Epithelial cell of prostate (primary cell): ENCODE results near the gene ADAR.

Experiments used
- DNase-seq: peaks from one replicate; pipeline ENCODE4 v3.0.0-alpha.2; 2011; ENCODE audit warnings: low read depth, low spot score
- H3K27ac ChIP-seq: fragments of 450-650 bp; 2 replicates; pipeline ENCODE4 v1.5.1; 2017; ENCODE audit warnings: mild to moderate bottlenecking

The ADAR gene

DNA sequence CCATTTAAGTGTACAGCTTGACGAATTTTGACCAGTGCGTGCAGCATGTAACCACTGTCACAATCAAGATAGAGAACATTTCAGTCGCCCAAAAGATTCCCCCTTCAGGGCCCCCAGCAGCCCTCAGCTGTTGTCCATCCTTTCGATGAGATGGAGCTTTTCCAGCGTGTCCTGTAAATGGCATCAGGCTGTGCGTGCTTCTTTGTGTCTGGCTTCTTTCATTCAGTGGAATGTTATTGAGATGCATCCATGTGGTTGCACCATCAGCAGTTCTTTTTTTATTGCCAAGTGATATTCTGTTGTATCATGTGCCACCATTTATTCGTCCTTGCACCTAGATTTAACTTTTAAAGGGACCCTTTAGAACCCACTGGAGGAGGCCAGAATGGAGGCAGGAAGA, 71.4 kb downstream of the ADAR start:
- no peak overlapping the region for H3K27ac ChIP-seq
- no peak for DNase-seq

DNA sequence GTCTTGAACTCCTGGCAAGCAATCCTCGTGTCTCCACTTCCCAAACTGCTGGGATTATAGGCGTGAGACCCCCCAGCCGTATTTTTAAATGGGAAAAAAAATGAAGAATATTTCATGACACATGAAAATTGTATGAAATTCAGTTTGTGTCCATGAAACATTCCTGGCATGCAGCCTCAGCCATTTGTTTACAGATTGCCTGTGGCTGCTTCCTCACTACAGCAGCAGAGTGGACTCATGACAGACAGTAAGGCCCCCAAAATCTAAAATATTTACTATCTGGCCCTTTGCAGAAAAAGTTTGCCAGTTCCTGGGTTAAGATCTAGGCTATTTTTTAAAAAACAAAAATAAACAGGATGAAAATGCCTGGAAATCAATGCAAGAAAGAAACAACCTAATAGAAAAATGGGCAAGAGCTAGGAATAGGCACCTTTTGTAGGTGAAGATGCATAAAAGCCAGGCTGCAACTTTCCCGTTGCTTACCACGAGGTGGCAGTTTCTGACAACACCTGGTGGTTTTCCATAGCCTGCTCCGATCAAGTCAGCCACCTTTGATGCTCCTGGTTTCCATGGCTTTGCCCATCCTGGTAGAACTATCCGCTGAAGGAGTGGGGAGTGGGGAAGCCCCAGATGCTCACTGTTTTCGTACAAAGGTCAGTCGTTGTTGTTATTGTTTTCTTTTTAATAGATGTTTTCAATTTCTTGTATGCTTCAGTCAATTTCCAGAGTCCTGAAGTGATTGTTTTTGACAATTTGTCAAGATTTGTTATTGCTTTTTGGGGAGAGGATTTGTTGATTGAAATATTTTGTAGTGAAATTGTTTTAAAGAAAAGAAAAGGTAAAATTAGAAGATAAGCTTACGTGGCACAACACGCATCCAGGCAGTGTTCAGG, 73.8 kb downstream of the ADAR start:
- no peak for DNase-seq
- no peak overlapping the region for H3K27ac ChIP-seq
